ENCODE measurements around the gene PDK1.

PDK1 gene

DNA sequence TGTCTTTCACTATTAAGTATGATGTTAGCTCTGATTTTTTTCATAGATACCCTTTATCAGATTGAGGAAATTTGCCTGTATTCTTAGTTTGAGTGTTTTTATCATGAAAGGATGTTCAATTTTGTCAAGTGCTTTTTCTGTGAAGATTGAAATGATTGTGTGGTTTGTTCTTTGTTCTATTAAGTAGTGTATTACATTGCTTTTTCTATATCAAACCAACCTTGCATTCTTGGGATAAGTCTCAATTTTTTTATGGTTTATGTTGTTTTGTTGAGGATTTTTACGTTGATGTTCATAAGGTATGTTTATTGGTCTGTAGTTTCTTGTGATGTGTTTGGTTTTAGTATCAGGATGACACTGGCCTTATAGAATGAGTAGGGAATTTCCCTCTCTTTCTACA lies 19.1 kb downstream of the PDK1 start:
- Histone ChIP-seq H3K36me3 (ENCODE audit: insufficient read depth, low read length) (peaks cover 93% of the 10 kb centered on the region), H3K9me3 (ENCODE audit: insufficient read depth, low read length, severe bottlenecking) (peaks cover 51% of the 10 kb centered on the region)
- no peak for ATAC-seq (ENCODE audit: insufficient read depth, low read depth)

GRCh38 chr2:172578054-172578453 lies 22.2 kb downstream of the PDK1 start:
- Histone ChIP-seq H3K9me3 (ENCODE audit: insufficient read depth, low read length, severe bottlenecking) (peaks cover 46% of the 10 kb centered on the region), H3K36me3 (ENCODE audit: insufficient read depth, low read length) (peaks cover 91% of the 10 kb centered on the region)
- ATAC-seq (ENCODE audit: insufficient read depth, low read depth), result no peak

More for the DNA sequence above, 19.1 kb downstream of the PDK1 start:
- Histone ChIP-seq H3K79me2 (ENCODE audit: insufficient read depth, low read length) (peaks cover 46% of the 10 kb centered on the region), H3K9ac (ENCODE audit: low read depth, low read length) (no peak overlapping the region), H2AFZ (ENCODE audit: low read depth, low read length) (no peak overlapping the region), H3K27me3 (ENCODE audit: insufficient read depth, low read length, poor library complexity) (no peaks in the 10 kb centered on the region), H4K20me1 (ENCODE audit: insufficient read depth, low read length) (peaks cover 3% of the 10 kb centered on the region; the same call in 1 of the 2 replicates), H3K27ac (ENCODE audit: low read length) (no peak overlapping the region), H3K4me3 (ENCODE audit: low read depth in 1 of 2, low read length in 2 of 2) (no peak overlapping the region), H3K4me1 (ENCODE audit: insufficient read depth, low read length) (no peaks in the 10 kb centered on the region), H3K4me2 (ENCODE audit: insufficient read depth, low read length) (no peak overlapping the region)
- DNase-seq, result no peak
- TF ChIP-seq EZH2 (IDR thresholded peaks at IDR 0.05; ENCODE audit: borderline replicate concordance, low read depth, low read length, severe bottlenecking), result no peak
- TF ChIP-seq CTCF (IDR thresholded peaks at IDR 0.05; ENCODE audit: borderline replicate concordance, extremely low read depth, low read length, poor library complexity, severe bottlenecking), result no peak

DNA sequence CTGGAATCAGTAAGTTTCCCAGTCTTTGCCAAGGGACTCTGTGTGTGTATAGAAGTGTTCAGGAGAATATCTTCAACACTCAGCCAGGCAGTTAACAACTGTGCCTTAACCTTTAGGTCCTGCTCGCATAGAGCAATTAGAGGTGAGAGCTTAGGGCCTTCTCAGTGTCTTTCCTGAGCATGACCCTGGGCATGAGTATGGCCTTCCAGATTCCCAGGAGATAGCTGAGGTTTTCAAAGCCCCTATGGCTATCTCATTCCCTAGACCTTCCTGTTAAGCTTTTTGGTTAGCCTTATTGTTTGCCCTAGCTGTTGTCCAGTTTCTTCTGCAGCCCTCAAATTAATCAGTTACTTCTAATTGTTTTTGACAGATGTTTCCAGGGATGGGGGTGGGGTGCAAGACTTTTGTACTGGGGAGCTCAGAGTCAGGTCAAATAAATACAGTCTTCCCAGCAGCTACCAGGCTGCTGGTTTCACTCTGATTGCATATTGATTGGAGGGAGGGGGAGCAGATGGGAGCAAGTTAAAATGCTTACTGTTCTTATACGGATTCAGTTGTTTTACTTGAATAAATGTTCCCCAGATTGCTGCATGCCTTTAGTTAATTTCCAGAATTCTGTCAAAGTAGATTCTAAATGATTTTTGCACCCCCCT lies 23.1 kb downstream of the PDK1 start:
- Histone ChIP-seq H3K4me3 (ENCODE audit: low read depth in 1 of 2, low read length in 2 of 2) (no peak overlapping the region), H3K79me2 (ENCODE audit: insufficient read depth, low read length) (peaks cover 45% of the 10 kb centered on the region), H3K9me3 (ENCODE audit: insufficient read depth, low read length, severe bottlenecking) (peaks cover 40% of the 10 kb centered on the region), H3K4me1 (ENCODE audit: insufficient read depth, low read length) (no peaks in the 10 kb centered on the region), H3K36me3 (ENCODE audit: insufficient read depth, low read length) (peaks cover 87% of the 10 kb centered on the region), H3K27me3 (ENCODE audit: insufficient read depth, low read length, poor library complexity) (no peaks in the 10 kb centered on the region), H3K4me2 (ENCODE audit: insufficient read depth, low read length) (no peak overlapping the region), H4K20me1 (ENCODE audit: insufficient read depth, low read length) (peaks cover 3% of the 10 kb centered on the region; the same call in 1 of the 2 replicates), H2AFZ (ENCODE audit: low read depth, low read length) (no peak overlapping the region), H3K27ac (ENCODE audit: low read length) (no peak overlapping the region), H3K9ac (ENCODE audit: low read depth, low read length) (no peak overlapping the region)
- no peak for TF ChIP-seq EZH2 (IDR thresholded peaks at IDR 0.05; ENCODE audit: borderline replicate concordance, low read depth, low read length, severe bottlenecking)
- no peak for TF ChIP-seq CTCF (IDR thresholded peaks at IDR 0.05; ENCODE audit: borderline replicate concordance, extremely low read depth, low read length, poor library complexity, severe bottlenecking)
- ATAC-seq (ENCODE audit: insufficient read depth, low read depth) (no peak), DNase-seq (no peak)

More at GRCh38 chr2:172578054-172578453, 22.2 kb downstream of the PDK1 start:
- Histone ChIP-seq H3K79me2 (ENCODE audit: insufficient read depth, low read length) (peaks cover 48% of the 10 kb centered on the region), H4K20me1 (ENCODE audit: insufficient read depth, low read length) (peaks cover 3% of the 10 kb centered on the region; the same call in 1 of the 2 replicates), H3K9ac (ENCODE audit: low read depth, low read length) (no peak overlapping the region), H3K27ac (ENCODE audit: low read length) (no peak overlapping the region), H3K4me3 (ENCODE audit: low read depth in 1 of 2, low read length in 2 of 2) (no peak overlapping the region), H3K4me1 (ENCODE audit: insufficient read depth, low read length) (no peaks in the 10 kb centered on the region), H3K4me2 (ENCODE audit: insufficient read depth, low read length) (no peak overlapping the region), H3K27me3 (ENCODE audit: insufficient read depth, low read length, poor library complexity) (no peaks in the 10 kb centered on the region), H2AFZ (ENCODE audit: low read depth, low read length) (no peak overlapping the region)
- TF ChIP-seq EZH2 (IDR thresholded peaks at IDR 0.05; ENCODE audit: borderline replicate concordance, low read depth, low read length, severe bottlenecking), result no peak
- TF ChIP-seq CTCF (IDR thresholded peaks at IDR 0.05; ENCODE audit: borderline replicate concordance, extremely low read depth, low read length, poor library complexity, severe bottlenecking), result no peak
- no peak for DNase-seq
